Upper lobe of right lung (tissue), 1 donor: ENCODE results near the gene FARP2. TPM values are rescaled to one million over a fixed set of nuclear protein-coding genes. Genes with fewer than 3 reads are reported as not detected.
A peak's percentile ranks its signal among the peaks of the same experiment; 100 is the strongest.

ENCODE experiments used
- ATAC-seq: fragments of 200-7000 bp; cut with Tn5 transposase; one replicate; pipeline ENCODE4 v1.9.1; 2020; ENCODE audit warnings: mild to moderate bottlenecking, moderate library complexity
- DNase-seq: peaks from one replicate; pipeline ENCODE4 v3.0.0-alpha.2; 2020
- H3K27ac ChIP-seq: fragments of 200-600 bp; one replicate; pipeline ENCODE4 v1.8.0; 2022
- H3K27me3 ChIP-seq: fragments of 200-600 bp; one replicate; pipeline ENCODE4 v1.8.0; 2022; ENCODE audit warnings: mild to moderate bottlenecking
- H3K36me3 ChIP-seq: fragments of 200-600 bp; one replicate; pipeline ENCODE4 v1.8.0; 2022
- H3K4me1 ChIP-seq: fragments of 200-600 bp; one replicate; pipeline ENCODE4 v1.8.0; 2022
- H3K4me3 ChIP-seq: fragments of 200-600 bp; one replicate; pipeline ENCODE4 v1.8.0; 2022; ENCODE audit warnings: mild to moderate bottlenecking
- H3K9me3 ChIP-seq: fragments of 200-600 bp; one replicate; pipeline ENCODE4 v1.8.0; 2022
- CTCF ChIP-seq: fragments of 200-600 bp; IDR thresholded peaks from one replicate; pipeline ENCODE4 v1.8.0; 2022; ENCODE audit warnings: antibody characterized with exemption
- intact Hi-C: fragments of 100-400 bp; cut with DNase I; formaldehyde crosslinking; loops from one replicate; pipeline ENCODE4 v1.11.0; 2022
- total RNA-seq: library from RNA; stranded (reverse); fragmentation: NEBNext Ultra II Directional; extraction: Animal tissue kit (Norgen Biotek cat#: 25700); gene quantifications from one replicate; pipeline ENCODE4 v1.2.1, GENCODE V29; 2021
- donor health status: DM: no; HTN: yes; CAD: no; lungs with severe emphysema.

The FARP2 gene
- total RNA-seq, 1 donor from 2014 or later: 48.6 TPM

- intact Hi-C loops: no loop called here
- peaks cover 66% of the 10 kb centered on the region for H3K36me3 ChIP-seq
- no peaks in the 10 kb centered on the region for H3K27me3 ChIP-seq
- TF ChIP-seq CTCF: no peak
- no peak overlapping the region for H3K27ac ChIP-seq
- DNase-seq (no peak), ATAC-seq (no peak)
- H3K9me3 ChIP-seq: no peaks in the 10 kb centered on the region
- peaks cover 17% of the 10 kb centered on the region for H3K4me1 ChIP-seq
- no peak overlapping the region for H3K4me3 ChIP-seq
These were observed 3.9 kb upstream of the FARP2 start for GRCh38 chr2:241352227-241352626.

- peak; percentile 64 for ATAC-seq
- peaks cover 38% of the 10 kb centered on the region for H3K4me1 ChIP-seq
These were observed 1.1 kb upstream of the FARP2 start for GRCh38 chr2:241354668-241355658.

GRCh38 chr2:241356871-241357260 is 781 bp downstream of the FARP2 start:
- H3K9me3 ChIP-seq: no peaks in the 10 kb centered on the region
- H3K36me3 ChIP-seq: peaks cover 19% of the 10 kb centered on the region
- H3K4me1 ChIP-seq: peaks cover 38% of the 10 kb centered on the region
- H3K4me3 ChIP-seq: peak overlapping the region; percentile 78
- TF ChIP-seq CTCF: no peak
- H3K27ac ChIP-seq: peak overlapping the region; percentile 85
- no peaks in the 10 kb centered on the region for H3K27me3 ChIP-seq
- ATAC-seq (no peak), DNase-seq (no peak)
- intact Hi-C loops: no loop called here

More at GRCh38 chr2:241354668-241355658, 1.1 kb upstream of the FARP2 start:
- Histone ChIP-seq H3K36me3 (peaks cover 38% of the 10 kb centered on the region), H3K27me3 (no peaks in the 10 kb centered on the region), H3K4me3 (peak overlapping the region; percentile 25), H3K27ac (peak overlapping the region; percentile 67), H3K9me3 (no peaks in the 10 kb centered on the region)
- peak; percentile 96 for DNase-seq
- intact Hi-C loops: no loop called here
- no peak for TF ChIP-seq CTCF

GRCh38 chr2:241357531-241357930 is 1.4 kb downstream of the FARP2 start:
- DNase-seq: no peak
- Histone ChIP-seq H3K4me1 (peaks cover 38% of the 10 kb centered on the region), H3K27me3 (no peaks in the 10 kb centered on the region), H3K9me3 (no peaks in the 10 kb centered on the region), H3K27ac (no peak overlapping the region), H3K4me3 (peak overlapping the region; percentile 78), H3K36me3 (peaks cover 13% of the 10 kb centered on the region)
- no peak for TF ChIP-seq CTCF
- ATAC-seq: no peak
- intact Hi-C loops: no loop called here

- ATAC-seq: no peak
- Histone ChIP-seq H3K36me3 (peaks cover 3% of the 10 kb centered on the region), H3K4me3 (no peak overlapping the region), H3K27me3 (no peaks in the 10 kb centered on the region), H3K9me3 (no peaks in the 10 kb centered on the region), H3K4me1 (peaks cover 42% of the 10 kb centered on the region), H3K27ac (no peak overlapping the region)
- no peak for DNase-seq
- intact Hi-C loops: no loop called here
- no peak for TF ChIP-seq CTCF
These were observed 2.4 kb downstream of the FARP2 start for GRCh38 chr2:241358470-241358869.
